ENCODE data around the gene VOPP1. TPM values are rescaled to one million over a fixed set of nuclear protein-coding genes. Genes with fewer than 3 reads are reported as not detected.

VOPP1 gene
- total and polyA plus RNA-seq, 2 donors (not counting 1 experiment from before 2014, with no cell fraction given) = 52.1 to 70.7 TPM

GRCh38 chr7:55576753-55577152, 4.5 kb upstream of the VOPP1 start:
- Histone ChIP-seq H3K27me3 (ENCODE audit: control insufficient read depth, insufficient read depth, low read length) (no peaks in the 10 kb centered on the region), H2AFZ (ENCODE audit: low read length) (no peak overlapping the region), H3K36me3 (ENCODE audit: control insufficient read depth, insufficient read depth, low read length) (no peaks in the 10 kb centered on the region), H3K27ac (ENCODE audit: insufficient read depth, low read length) (no peak overlapping the region), H3K4me1 (ENCODE audit: control insufficient read depth, extremely low read depth, insufficient read depth, low read length) (peaks cover 14% of the 10 kb centered on the region), H3K4me2 (ENCODE audit: extremely low read depth, insufficient read depth, low read length) (no peak overlapping the region), H3K4me3 (replicated peaks in 1 of 4; ENCODE audit: control extremely low read depth in 1 of 4, insufficient read depth in 1 of 4, low read depth in 3 of 4, low read length in 4 of 4) (no peak overlapping the region), H3K9me3 (ENCODE audit: control insufficient read depth, insufficient read depth, low read depth, low read length) (no peaks in the 10 kb centered on the region), H3K9ac (ENCODE audit: insufficient read depth, low read length) (no peak overlapping the region), H3K79me2 (ENCODE audit: control insufficient read depth, insufficient read depth, low read length) (peaks cover 1% of the 10 kb centered on the region), H4K20me1 (ENCODE audit: control insufficient read depth, extremely low read depth, insufficient read depth, low read length) (no peaks in the 10 kb centered on the region)
- DNase-seq (ENCODE audit: low read depth in 2 of 2) = no peak
- no peak for TF ChIP-seq CTCF (conservative IDR thresholded peaks at IDR 0.05 in 1 of 2, IDR thresholded peaks at IDR 0.05 in 1 of 2; ENCODE audit: low read depth in 1 of 2, low read length in 2 of 2)
- no peak for TF ChIP-seq EZH2 (IDR thresholded peaks at IDR 0.05; ENCODE audit: low read length, missing control alignments)

- no peak for TF ChIP-seq EZH2 (IDR thresholded peaks at IDR 0.05; ENCODE audit: low read length, missing control alignments)
- no peak for TF ChIP-seq CTCF (conservative IDR thresholded peaks at IDR 0.05 in 1 of 2, IDR thresholded peaks at IDR 0.05 in 1 of 2; ENCODE audit: low read depth in 1 of 2, low read length in 2 of 2)
- Histone ChIP-seq H3K4me1 (ENCODE audit: control insufficient read depth, extremely low read depth, insufficient read depth, low read length) (peaks cover 14% of the 10 kb centered on the region), H3K9me3 (ENCODE audit: control insufficient read depth, insufficient read depth, low read depth, low read length) (no peaks in the 10 kb centered on the region), H2AFZ (ENCODE audit: low read length) (no peak overlapping the region), H3K27me3 (ENCODE audit: control insufficient read depth, insufficient read depth, low read length) (no peaks in the 10 kb centered on the region), H4K20me1 (ENCODE audit: control insufficient read depth, extremely low read depth, insufficient read depth, low read length) (no peaks in the 10 kb centered on the region), H3K4me3 (replicated peaks in 1 of 4; ENCODE audit: control extremely low read depth in 1 of 4, insufficient read depth in 1 of 4, low read depth in 3 of 4, low read length in 4 of 4) (no peak overlapping the region), H3K4me2 (ENCODE audit: extremely low read depth, insufficient read depth, low read length) (no peak overlapping the region), H3K79me2 (ENCODE audit: control insufficient read depth, insufficient read depth, low read length) (peaks cover 2% of the 10 kb centered on the region), H3K27ac (ENCODE audit: insufficient read depth, low read length) (no peak overlapping the region), H3K9ac (ENCODE audit: insufficient read depth, low read length) (no peak overlapping the region), H3K36me3 (ENCODE audit: control insufficient read depth, insufficient read depth, low read length) (no peaks in the 10 kb centered on the region)
- DNase-seq (ENCODE audit: low read depth in 2 of 2) = no peak
Observed at GRCh38 chr7:55575733-55576132, 3.4 kb upstream of the VOPP1 start.

- Histone ChIP-seq H3K79me2 (ENCODE audit: control insufficient read depth, insufficient read depth, low read length) (peaks cover 8% of the 10 kb centered on the region), H3K36me3 (ENCODE audit: control insufficient read depth, insufficient read depth, low read length) (no peaks in the 10 kb centered on the region), H2AFZ (ENCODE audit: low read length) (no peak overlapping the region), H3K9ac (ENCODE audit: insufficient read depth, low read length) (no peak overlapping the region), H3K27me3 (ENCODE audit: control insufficient read depth, insufficient read depth, low read length) (no peaks in the 10 kb centered on the region), H3K9me3 (ENCODE audit: control insufficient read depth, insufficient read depth, low read depth, low read length) (no peaks in the 10 kb centered on the region), H3K4me2 (ENCODE audit: extremely low read depth, insufficient read depth, low read length) (no peak overlapping the region), H3K27ac (ENCODE audit: insufficient read depth, low read length) (no peak overlapping the region), H3K4me1 (ENCODE audit: control insufficient read depth, extremely low read depth, insufficient read depth, low read length) (peaks cover 20% of the 10 kb centered on the region), H4K20me1 (ENCODE audit: control insufficient read depth, extremely low read depth, insufficient read depth, low read length) (no peaks in the 10 kb centered on the region), H3K4me3 (replicated peaks in 1 of 4; ENCODE audit: control extremely low read depth in 1 of 4, insufficient read depth in 1 of 4, low read depth in 3 of 4, low read length in 4 of 4) (no peak overlapping the region)
- DNase-seq (ENCODE audit: low read depth in 2 of 2) = no peak
- TF ChIP-seq CTCF (conservative IDR thresholded peaks at IDR 0.05 in 1 of 2, IDR thresholded peaks at IDR 0.05 in 1 of 2; ENCODE audit: low read depth in 1 of 2, low read length in 2 of 2) = no peak
- no peak for TF ChIP-seq EZH2 (IDR thresholded peaks at IDR 0.05; ENCODE audit: low read length, missing control alignments)
Observed at GRCh38 chr7:55575098-55575497, 2.8 kb upstream of the VOPP1 start.
